HG02884 (cell line): ENCODE data around the gene RNF8.
A peak's percentile ranks its signal among the peaks of the same experiment; 100 is the strongest.
"Not testable (repeated sequence)": the region's sequence is repeated elsewhere in the genome, so short reads cannot be mapped to it uniquely, and the experiment has no call there.

Experiments
- ATAC-seq: cut with Tn5 transposase; IDR thresholded peaks from one replicate; pipeline ENCODE4 v1.9.1; 2021; ENCODE audit warnings: mild to moderate bottlenecking, moderate library complexity; ENCODE audit not compliant: unreplicated experiment

Gene RNF8

DNA sequence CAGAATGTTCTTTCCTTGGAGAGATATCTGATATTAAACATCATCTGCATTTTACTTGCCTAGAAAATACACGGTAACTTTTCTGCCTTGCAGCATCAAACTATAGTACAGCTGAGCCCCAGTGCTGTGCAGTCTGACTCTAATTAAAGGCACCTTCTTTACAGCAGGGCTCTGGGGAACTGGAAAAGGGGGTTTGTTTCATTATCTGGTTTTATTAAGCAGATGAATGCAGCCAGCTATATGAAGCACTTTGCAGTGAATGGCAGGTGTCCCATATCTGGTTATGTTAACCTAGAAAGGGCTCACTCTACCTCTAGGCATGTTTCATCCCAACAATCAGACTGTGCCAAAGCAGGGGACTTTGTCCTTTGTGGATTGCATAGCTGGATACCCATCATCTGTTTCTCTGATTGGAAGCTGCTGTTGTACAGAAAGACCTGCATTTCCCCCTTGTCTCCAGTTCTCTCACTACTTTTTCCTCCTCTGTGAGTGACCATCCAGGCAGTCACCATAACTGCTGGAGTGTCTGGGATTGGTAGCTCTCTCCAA is 39.7 kb downstream of the RNF8 start:
- no peak for ATAC-seq

GRCh38 chr6:37396571-37397180 is 42.9 kb downstream of the RNF8 start:
- no peak for ATAC-seq

DNA sequence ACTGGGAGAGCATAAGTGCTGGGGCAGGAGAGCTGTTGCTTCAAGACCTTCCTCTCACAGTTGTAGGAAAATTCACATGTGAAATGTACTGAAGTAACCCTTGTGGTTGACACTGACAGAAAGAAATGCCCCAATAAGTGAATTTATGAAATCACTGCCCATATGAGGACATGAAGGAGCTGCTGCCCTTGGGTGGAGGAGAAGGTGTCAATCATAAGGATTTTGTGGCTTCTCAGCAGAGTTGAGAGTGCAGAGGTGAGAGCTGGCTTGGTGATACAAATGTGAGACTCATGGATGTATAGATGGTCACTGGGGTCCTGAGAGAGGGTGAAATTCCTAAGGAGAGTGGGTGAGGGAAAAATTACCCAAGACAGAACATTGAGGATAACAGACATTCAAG is 45.3 kb downstream of the RNF8 start:
- ATAC-seq, result no peak

GRCh38 chr6:37399795-37400490 is 46.2 kb downstream of the RNF8 start:
- ATAC-seq, result no peak

DNA sequence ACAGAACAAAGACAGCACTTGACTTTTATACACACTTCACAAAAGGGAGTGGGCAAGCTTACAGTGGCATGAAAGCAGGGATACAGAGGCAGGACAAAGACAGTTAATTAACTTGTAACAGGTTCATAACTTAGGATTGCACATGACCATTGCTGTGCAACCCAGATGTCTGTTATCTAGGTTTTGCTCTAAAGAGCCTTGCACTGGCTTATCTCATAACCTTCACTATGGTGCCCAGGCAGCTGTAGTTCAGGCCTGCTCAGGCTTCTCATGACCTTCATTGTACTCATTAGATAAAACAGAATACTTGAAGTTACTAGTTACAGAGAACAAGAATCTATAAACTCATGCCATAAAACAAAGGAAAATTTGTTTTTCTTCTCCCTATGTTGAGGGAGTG is 47.9 kb downstream of the RNF8 start:
- ATAC-seq, result not testable (repeated sequence)

GRCh38 chr6:37406726-37407341 is 53.1 kb downstream of the RNF8 start:
- ATAC-seq, result no peak

GRCh38 chr6:37407948-37408347 is 54.2 kb downstream of the RNF8 start:
- no peak for ATAC-seq

DNA sequence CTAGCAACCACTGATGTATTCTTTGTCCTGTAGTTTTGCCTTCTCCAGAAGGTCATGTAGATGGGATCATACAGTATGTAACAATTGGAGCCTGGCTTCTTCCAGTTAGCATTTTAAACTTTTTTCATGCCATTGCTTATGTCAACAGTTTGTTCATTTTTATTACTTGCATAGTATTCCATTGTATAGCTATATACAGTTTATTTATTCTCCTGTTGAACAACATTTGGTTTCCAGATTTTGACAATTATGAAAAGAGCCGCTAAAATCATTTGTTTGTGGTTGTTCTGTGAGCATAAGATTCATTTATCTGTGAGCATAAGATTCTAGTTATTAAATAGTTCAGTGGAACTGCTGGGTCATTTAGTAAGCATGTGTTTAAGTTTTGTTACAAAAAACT is 55.7 kb downstream of the RNF8 start:
- ATAC-seq, result no peak

- ATAC-seq, result no peak
Observed at GRCh38 chr6:37417393-37417792, 63.6 kb downstream of the RNF8 start.

GRCh38 chr6:37418722-37419121 is 64.9 kb downstream of the RNF8 start:
- no peak for ATAC-seq

GRCh38 chr6:37426058-37426944 is 72.5 kb downstream of the RNF8 start:
- ATAC-seq, result no peak

DNA sequence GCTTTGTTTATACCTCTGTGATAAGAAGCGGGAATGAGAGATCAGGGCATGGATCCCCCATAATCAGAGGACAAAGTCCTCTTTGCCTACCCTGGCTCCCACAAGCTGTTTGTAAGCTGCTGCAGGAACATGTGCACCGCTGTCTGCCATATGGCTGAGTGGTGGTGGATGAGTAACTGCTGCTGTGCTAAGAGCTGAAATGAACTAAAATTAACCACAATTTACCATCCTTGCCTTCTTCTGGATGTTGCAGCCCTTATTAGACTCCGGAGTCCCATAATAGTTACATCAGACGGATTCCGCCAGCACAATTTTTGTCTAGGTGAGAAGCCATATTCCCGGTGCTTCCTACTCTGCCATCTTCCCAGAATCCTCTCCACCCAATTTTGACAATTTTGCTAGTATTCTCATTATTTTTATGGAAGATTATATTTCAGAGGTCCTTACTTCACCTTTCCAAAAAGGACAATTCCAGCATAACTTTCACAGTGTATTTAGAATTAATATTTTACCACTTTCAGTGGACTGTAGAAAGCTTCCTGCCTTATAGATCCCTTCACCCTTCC is 73.2 kb downstream of the RNF8 start:
- no peak for ATAC-seq

DNA sequence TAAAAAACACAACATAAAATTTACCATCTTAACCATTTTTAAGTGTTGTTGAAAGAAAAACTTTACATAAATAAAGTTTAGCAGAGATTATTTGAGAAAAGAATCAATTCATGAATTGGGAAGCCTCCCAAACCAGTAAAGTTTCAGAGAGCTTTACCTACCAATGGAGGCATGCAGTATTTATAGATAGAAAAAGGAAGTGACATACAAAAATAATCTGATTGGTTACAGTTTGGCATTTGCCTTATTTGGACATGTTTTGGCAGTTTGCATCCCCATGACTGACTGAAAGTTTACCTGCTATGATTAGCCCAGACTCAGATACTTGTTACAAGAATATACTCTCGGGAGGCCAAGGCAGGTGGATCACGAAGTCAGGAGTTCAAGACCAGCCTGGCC is 75.6 kb downstream of the RNF8 start:
- ATAC-seq, result no peak

DNA sequence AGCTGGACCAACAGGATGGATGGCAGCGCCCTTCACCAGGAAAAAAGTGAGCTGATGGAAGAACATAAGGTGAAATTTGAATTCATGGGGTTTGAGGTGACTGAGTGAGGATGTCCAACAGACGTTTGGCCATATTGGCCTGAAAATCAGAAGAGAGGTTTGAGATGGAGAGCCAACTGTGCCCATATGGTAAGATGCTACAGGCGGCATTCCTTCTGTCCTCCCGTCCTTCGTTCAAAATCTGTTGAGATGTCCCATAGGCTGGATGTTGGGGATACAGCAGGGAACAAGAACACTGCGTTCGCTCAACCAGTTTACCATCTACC is 78.8 kb downstream of the RNF8 start:
- ATAC-seq, result no peak

- peak; percentile 77 for ATAC-seq
Observed at GRCh38 chr6:37432916-37433656, 79.3 kb downstream of the RNF8 start, which contains the start of gene CMTR1. CMTR1 (plus strand) TSS chr6:37433221; CDS start chr6:37435630, 2,409 bp downstream.

- peak; percentile 18 for ATAC-seq
Observed at GRCh38 chr6:37433657-37434271, 80.0 kb downstream of the RNF8 start.

DNA sequence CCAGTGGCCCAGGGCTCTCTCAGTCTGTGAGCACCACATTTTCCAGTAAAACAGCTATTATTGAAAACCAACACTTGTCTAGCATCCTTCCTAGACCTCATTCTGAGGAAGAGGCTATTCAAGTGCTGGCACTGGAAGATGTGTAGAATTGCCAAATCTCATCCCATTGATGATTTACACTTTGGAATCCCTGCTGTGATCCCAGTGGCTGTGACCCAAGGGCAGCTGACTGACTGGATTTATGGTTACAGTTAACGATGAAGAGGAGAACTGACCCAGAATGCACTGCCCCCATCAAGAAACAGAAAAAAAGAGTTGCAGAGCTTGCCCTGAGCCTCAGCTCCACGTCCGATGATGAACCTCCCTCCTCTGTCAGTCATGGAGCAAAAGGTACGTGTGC is 81.6 kb downstream of the RNF8 start:
- no peak for ATAC-seq

- ATAC-seq, result no peak
Observed at GRCh38 chr6:37435816-37436215, 82.0 kb downstream of the RNF8 start.

DNA sequence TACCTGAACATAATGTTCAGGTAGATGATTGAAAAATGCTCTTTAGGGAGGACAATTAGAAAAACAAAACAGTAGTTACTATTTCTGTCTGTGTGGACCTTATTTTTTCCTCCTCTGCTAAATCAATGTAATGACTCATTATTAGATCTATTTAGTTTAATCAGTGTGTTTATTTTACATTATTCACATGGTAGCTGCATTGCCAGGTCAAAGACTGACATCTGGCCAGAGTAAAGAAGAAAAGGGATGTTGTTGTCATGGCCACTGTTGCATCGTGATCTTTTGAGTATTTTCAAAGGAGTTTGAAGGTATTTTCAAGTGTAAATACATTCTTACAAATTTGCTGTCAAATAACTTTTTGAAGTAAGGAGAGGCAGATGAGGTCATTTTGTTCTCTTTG is 85.1 kb downstream of the RNF8 start:
- ATAC-seq, result no peak

GRCh38 chr6:37441651-37442050 is 87.9 kb downstream of the RNF8 start:
- no peak for ATAC-seq
